GM13976 (cell line): ENCODE results near the gene EIF2S3B.

Experiments
- DNase-seq: peaks from one replicate; pipeline ENCODE4 v3.0.0; 2012; ENCODE audit warnings: low spot score
- in situ Hi-C: fragments of 300-500 bp; cut with MboI; formaldehyde crosslinking; loops from one replicate; pipeline ENCODE4 v1.12.0; 2022; ENCODE audit warnings: low sequenced_read_pairs, mixed read lengths, inconsistent platforms; ENCODE audit not compliant: unreplicated experiment
- TF ChIP-seq, protein P1 (sequence below): IDR thresholded peaks from 2 replicates; pipeline ENCODE4 v1.5.1; 2012; ENCODE audit warnings: borderline replicate concordance, mild to moderate bottlenecking; ENCODE audit not compliant: insufficient read depth; ENCODE audit errors: extremely low read depth, missing control alignments, control extremely low read depth

The EIF2S3B gene

DNA sequence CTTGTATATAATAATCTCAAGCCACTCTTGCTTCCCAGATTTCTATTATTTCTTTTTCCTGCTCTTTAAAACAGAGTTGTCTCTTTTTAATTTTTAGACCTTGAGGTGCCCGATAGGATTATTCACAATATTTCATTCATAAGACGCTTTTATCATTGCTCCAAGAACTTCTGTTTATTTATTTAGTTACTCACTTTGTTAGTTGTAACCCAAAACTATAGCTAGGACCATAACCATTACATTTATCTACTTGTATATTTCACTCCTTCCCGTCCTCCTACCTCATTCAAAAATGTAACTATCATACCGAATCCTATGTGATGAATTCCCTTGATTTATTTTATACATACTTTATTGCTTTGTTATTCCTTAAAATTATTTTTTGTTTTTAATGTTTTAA lies 7.1 kb downstream of the EIF2S3B start:
- in situ Hi-C loops, result no loop called here

DNA sequence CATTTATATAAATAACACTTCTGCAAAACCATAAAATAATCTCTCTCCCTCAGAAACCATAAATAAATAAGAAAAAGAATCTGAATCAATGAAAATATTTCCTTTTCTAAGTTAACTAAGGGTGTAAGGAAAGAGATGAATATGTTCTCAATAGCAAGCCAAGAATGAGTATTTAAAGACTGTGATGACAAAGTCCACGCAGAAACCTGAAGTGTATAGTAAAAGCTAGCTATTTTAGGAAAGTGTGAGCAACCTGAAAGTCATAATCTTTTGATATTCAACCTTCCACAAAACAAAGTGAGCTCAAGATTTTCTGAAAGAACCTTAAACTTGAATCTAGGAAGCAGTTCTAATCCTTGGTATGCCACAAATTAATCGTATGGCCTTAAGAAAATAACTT lies 15.9 kb downstream of the EIF2S3B start:
- TF ChIP-seq, protein P1, sequence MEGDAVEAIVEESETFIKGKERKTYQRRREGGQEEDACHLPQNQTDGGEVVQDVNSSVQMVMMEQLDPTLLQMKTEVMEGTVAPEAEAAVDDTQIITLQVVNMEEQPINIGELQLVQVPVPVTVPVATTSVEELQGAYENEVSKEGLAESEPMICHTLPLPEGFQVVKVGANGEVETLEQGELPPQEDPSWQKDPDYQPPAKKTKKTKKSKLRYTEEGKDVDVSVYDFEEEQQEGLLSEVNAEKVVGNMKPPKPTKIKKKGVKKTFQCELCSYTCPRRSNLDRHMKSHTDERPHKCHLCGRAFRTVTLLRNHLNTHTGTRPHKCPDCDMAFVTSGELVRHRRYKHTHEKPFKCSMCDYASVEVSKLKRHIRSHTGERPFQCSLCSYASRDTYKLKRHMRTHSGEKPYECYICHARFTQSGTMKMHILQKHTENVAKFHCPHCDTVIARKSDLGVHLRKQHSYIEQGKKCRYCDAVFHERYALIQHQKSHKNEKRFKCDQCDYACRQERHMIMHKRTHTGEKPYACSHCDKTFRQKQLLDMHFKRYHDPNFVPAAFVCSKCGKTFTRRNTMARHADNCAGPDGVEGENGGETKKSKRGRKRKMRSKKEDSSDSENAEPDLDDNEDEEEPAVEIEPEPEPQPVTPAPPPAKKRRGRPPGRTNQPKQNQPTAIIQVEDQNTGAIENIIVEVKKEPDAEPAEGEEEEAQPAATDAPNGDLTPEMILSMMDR, result no peak
- in situ Hi-C loops, result no loop called here

More for the DNA sequence above, 7.1 kb downstream of the EIF2S3B start:
- TF ChIP-seq, protein P1, result no peak
- no peak for DNase-seq

DNA sequence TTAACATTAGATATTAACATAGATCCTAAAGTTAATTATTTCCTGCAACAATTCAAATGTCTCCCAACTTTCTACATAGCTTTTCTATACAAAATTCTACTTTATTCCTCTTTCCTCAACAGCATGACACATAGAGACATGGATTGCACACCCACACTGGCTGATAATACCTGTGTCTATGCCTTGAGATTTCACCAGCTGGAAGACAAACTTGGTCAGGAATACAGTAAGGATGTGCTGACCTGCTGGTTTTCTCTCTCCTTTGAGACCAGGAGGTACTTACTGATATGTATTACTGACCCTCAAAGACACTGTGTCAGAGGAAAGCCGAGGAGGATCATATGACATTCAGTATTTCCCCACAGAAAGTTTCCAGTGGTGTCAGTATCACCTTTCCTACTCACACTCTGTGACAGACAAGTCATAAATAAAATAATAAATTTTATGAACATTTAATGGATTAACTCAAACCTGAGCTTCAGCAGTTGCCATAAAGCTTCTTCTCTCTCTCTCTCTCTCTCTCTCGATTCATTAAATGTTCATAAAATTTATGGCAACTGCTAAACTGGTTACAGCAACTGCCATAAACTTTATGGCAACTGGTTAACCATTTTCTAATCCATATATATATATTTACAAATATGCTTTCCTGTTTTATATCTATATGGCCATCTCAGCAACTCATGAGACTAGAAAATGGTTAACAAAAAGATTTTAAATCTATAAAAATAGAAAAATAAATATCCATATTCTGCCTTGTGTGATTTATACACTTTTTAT lies 22.7 kb downstream of the EIF2S3B start:
- in situ Hi-C loops, result no loop called here
- no peak for DNase-seq
- TF ChIP-seq, protein P1, result no peak

More for the DNA sequence above, 15.9 kb downstream of the EIF2S3B start:
- DNase-seq, result no peak

DNA sequence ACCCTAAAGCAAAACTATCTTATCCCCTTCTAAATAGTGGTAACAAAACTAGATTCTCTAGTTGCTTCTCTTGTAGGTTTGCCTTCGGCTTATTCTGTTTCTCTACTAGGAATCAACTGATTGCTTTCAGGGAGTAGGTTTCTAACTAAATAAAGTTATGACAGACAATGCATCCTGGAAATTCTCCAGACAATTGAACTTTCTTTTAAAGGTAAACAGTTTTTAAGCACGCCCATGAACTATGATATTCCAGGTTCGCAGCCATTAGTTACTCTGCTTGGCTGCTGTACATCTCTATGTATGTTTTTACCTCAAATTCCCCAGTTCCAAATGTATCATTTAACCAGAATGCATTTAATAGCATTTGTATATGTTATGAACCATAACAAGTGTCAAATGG lies 23.9 kb downstream of the EIF2S3B start:
- TF ChIP-seq, protein P1, result no peak
- DNase-seq, result no peak
- in situ Hi-C loops, result no loop called here

DNA sequence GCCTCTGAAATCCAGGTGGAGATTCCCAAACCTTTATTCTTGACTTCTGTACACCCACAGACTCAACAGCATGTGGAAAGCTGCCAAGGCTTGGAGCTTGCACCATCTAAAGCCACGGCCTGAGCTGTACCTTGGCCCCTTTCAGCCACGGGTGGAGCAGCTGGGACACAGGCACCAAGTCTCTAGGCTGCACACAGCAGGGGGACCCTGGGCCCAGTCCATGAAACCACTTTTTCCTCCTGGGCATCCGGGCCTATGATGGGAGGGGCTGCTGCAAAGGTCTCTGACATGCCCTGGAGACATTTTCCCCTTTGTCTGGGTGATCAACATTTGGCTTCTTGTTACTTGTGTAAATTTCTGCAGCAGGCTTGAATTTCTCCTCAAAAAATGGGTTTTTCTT lies 32.0 kb downstream of the EIF2S3B start:
- in situ Hi-C loops, result no loop called here
- TF ChIP-seq, protein P1, result no peak
- DNase-seq, result no peak

DNA sequence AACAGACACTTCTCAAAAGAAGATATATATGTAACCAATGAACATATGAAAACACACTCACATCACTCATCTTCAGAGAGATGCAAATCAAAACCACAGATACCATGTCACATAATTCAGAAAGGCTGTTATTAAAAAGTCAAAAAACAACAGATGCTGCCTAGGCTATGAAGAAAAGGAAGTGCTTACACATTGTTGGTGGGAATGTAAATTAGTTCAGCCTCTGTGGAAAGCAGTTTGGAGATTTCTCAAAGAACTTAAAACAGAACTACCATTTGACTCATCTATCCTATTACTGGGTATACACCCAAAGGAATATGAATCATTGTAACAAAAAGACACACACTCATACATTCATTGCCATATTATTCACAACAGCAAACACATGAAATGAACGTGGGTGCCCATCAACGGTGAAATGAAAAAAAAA lies 35.1 kb downstream of the EIF2S3B start:
- in situ Hi-C loops, result no loop called here
- TF ChIP-seq, protein P1, result no peak
- DNase-seq, result no peak
